Measurements from ENCODE around the gene USP48.

DNA sequence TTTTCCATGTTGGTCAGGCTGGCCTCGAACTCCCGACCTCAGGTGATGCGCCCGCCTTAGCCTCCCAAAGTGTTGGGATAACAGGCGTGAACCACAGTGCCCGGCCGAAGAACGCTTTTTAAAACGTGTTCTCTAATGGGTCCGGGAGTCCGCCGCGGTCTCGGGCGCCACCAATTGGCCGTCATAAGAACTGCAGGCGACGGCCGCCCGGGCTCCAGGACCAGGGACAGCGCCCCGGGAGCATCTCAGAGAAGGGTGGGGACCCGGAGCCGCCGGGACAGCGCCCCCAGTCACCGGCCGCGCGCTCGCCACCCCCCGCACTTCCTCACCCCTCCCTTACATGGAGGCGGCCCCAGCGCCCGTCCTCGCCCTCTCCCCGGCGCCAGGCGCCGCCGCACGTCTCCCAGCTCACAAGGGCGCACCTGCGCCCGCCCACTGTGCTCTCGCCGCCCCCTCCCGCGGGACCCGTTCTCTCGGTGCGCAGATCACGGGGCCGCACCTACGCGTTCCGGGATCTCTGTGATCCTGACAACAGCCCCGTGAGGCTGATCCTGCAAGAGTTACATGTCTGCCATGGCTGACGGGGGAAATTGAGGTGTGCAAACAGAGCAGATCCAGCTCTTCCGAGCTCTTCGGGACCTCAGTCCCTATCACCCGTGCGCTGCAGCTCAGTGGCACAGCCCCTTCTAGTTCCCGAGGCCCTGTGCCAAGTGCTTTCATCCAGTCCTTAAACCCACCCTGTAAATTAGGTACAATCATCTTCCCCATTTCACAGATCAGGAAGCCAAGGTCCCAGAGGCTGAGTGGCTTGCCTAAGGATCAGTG lies 123.6 kb downstream of the USP48 start:
- TF ChIP-seq, protein P1, sequence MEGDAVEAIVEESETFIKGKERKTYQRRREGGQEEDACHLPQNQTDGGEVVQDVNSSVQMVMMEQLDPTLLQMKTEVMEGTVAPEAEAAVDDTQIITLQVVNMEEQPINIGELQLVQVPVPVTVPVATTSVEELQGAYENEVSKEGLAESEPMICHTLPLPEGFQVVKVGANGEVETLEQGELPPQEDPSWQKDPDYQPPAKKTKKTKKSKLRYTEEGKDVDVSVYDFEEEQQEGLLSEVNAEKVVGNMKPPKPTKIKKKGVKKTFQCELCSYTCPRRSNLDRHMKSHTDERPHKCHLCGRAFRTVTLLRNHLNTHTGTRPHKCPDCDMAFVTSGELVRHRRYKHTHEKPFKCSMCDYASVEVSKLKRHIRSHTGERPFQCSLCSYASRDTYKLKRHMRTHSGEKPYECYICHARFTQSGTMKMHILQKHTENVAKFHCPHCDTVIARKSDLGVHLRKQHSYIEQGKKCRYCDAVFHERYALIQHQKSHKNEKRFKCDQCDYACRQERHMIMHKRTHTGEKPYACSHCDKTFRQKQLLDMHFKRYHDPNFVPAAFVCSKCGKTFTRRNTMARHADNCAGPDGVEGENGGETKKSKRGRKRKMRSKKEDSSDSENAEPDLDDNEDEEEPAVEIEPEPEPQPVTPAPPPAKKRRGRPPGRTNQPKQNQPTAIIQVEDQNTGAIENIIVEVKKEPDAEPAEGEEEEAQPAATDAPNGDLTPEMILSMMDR (IDR thresholded peaks at IDR 0.05), result peak in 3 of 4 experiments; percentile 90 to 96 (median 93)
- peak in 1 of 2 donors; percentile 6 for TF ChIP-seq POLR2A (IDR thresholded peaks at IDR 0.05)
- no peak for TF ChIP-seq POLR2AphosphoS5 (IDR thresholded peaks at IDR 0.05)
- no peak for TF ChIP-seq EP300 (IDR thresholded peaks at IDR 0.05)
